NOMO-1 treated with dmso at 0.1 percent for 144 hours (cell line): ENCODE measurements around the gene PPP2R5E.

Experiments
- DNase-seq: peaks from one replicate; lab custom pipeline; 2025; ENCODE audit not compliant: unreplicated experiment; lab: John Stamatoyannopoulos, UW

Gene PPP2R5E

GRCh38 chr14:63435204-63435603 lies 108.0 kb downstream of the PPP2R5E start:
- peak; percentile 21 for DNase-seq

GRCh38 chr14:63432888-63433552 lies 110.2 kb downstream of the PPP2R5E start:
- DNase-seq: no peak

GRCh38 chr14:63432228-63432627 lies 110.9 kb downstream of the PPP2R5E start:
- no peak for DNase-seq

- no peak for DNase-seq
Measured at GRCh38 chr14:63431466-63431865, 111.7 kb downstream of the PPP2R5E start.

GRCh38 chr14:63428486-63428885 lies 114.7 kb downstream of the PPP2R5E start:
- no peak for DNase-seq

GRCh38 chr14:63426838-63427352 lies 116.3 kb downstream of the PPP2R5E start:
- DNase-seq: no peak

GRCh38 chr14:63423889-63424288 lies 119.3 kb downstream of the PPP2R5E start:
- no peak for DNase-seq

GRCh38 chr14:63423381-63423780 lies 119.8 kb downstream of the PPP2R5E start:
- DNase-seq: no peak

GRCh38 chr14:63421919-63422318 lies 121.3 kb downstream of the PPP2R5E start:
- no peak for DNase-seq

- DNase-seq: no peak
Measured at GRCh38 chr14:63421226-63421625, 122.0 kb downstream of the PPP2R5E start.

GRCh38 chr14:63418020-63418419 lies 125.2 kb downstream of the PPP2R5E start:
- DNase-seq: no peak

- no peak for DNase-seq
Measured at GRCh38 chr14:63413009-63413408, 130.2 kb downstream of the PPP2R5E start.

GRCh38 chr14:63406333-63406732 lies 136.8 kb downstream of the PPP2R5E start:
- DNase-seq: no peak

GRCh38 chr14:63405715-63406114 lies 137.5 kb downstream of the PPP2R5E start:
- DNase-seq: no peak

- DNase-seq: no peak
Measured at GRCh38 chr14:63404906-63405305, 138.3 kb downstream of the PPP2R5E start.

GRCh38 chr14:63401646-63402045 lies 141.5 kb downstream of the PPP2R5E start:
- DNase-seq: no peak

- DNase-seq: no peak
Measured at GRCh38 chr14:63398952-63399351, 144.2 kb downstream of the PPP2R5E start.

- no peak for DNase-seq
Measured at GRCh38 chr14:63394841-63395240, 148.3 kb downstream of the PPP2R5E start.

GRCh38 chr14:63394432-63394831 lies 148.7 kb downstream of the PPP2R5E start:
- DNase-seq: no peak

GRCh38 chr14:63393012-63393411 lies 150.2 kb downstream of the PPP2R5E start:
- DNase-seq: no peak

GRCh38 chr14:63392236-63392635 lies 150.9 kb downstream of the PPP2R5E start:
- no peak for DNase-seq

- no peak for DNase-seq
Measured at GRCh38 chr14:63388766-63389431, 154.3 kb downstream of the PPP2R5E start.

GRCh38 chr14:63387711-63388110 lies 155.5 kb downstream of the PPP2R5E start:
- DNase-seq: no peak
